Cardiac fibroblast (primary cell): ENCODE results near the gene FREM3.
"Not testable (repeated sequence)": the region's sequence is repeated elsewhere in the genome, so short reads cannot be mapped to it uniquely, and the experiment has no call there.

Experiments
- DNase-seq, 2 donors: peaks; one replicate each; pipeline versions ENCODE4 v3.0.0 to v3.0.0-alpha.2; 2010; ENCODE audit warnings: low read depth in 2 of 2
- H3K4me3 ChIP-seq, 2 donors: replicated peaks in 1 of 2; 1 replicate in 1 of 2; 2 replicates in 1 of 2; pipeline ENCODE4 v1.5.1; 2011; ENCODE audit warnings: low read depth in 2 of 2, low read length in 2 of 2, mild to moderate bottlenecking in 2 of 2, moderate library complexity in 1 of 2
- TF ChIP-seq, protein P1 (sequence below): IDR thresholded peaks from one replicate; pipeline ENCODE4 v1.5.1; 2011; ENCODE audit warnings: low read depth, mild to moderate bottlenecking, low read length, inconsistent platforms

The FREM3 gene

DNA sequence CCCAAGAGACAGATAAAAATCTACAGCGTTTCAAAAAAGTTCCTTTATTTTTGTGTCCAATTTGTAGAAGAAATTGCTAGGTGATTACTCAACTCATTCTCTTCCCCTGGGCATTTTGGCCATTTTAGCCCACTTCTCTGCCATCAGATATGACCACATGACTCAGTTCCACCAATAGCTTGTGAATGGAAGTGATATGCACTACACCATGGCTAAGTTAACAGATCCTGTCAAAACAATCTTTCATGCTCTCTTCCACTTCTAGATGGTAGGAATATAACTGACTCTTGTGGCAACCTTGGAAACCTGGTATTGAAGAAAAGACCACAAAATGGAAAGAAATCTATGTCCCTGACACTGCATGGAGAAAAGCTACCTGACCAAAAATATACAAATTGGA is 26.2 kb upstream of the FREM3 start:
- H3K4me3 ChIP-seq, result no peak overlapping the region
- TF ChIP-seq, protein P1, sequence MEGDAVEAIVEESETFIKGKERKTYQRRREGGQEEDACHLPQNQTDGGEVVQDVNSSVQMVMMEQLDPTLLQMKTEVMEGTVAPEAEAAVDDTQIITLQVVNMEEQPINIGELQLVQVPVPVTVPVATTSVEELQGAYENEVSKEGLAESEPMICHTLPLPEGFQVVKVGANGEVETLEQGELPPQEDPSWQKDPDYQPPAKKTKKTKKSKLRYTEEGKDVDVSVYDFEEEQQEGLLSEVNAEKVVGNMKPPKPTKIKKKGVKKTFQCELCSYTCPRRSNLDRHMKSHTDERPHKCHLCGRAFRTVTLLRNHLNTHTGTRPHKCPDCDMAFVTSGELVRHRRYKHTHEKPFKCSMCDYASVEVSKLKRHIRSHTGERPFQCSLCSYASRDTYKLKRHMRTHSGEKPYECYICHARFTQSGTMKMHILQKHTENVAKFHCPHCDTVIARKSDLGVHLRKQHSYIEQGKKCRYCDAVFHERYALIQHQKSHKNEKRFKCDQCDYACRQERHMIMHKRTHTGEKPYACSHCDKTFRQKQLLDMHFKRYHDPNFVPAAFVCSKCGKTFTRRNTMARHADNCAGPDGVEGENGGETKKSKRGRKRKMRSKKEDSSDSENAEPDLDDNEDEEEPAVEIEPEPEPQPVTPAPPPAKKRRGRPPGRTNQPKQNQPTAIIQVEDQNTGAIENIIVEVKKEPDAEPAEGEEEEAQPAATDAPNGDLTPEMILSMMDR, result no peak
- DNase-seq, result peak in 1 of 2 donors; percentile 37

DNA sequence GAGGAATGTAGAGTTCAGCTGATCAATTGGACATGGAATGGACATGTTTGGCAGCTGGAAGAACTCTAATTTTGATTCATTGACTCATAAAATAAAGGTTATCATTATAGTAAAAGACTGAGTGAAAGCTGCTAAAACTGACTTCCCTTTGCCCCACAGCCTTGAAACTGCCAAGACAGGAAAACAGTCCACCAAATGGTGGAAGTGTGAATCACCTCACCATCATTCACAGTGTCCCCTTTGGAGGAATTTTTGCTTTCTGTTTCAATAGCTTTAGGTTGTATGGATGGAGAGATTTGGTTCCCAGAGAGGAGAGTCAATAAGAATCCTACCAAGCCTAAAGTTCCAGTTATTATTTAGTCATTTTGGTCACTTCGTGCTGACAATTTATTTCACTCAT is 20.8 kb upstream of the FREM3 start:
- no peak overlapping the region for H3K4me3 ChIP-seq
- DNase-seq, result peak in 1 of 2 donors; percentile 39
- TF ChIP-seq, protein P1, result no peak

DNA sequence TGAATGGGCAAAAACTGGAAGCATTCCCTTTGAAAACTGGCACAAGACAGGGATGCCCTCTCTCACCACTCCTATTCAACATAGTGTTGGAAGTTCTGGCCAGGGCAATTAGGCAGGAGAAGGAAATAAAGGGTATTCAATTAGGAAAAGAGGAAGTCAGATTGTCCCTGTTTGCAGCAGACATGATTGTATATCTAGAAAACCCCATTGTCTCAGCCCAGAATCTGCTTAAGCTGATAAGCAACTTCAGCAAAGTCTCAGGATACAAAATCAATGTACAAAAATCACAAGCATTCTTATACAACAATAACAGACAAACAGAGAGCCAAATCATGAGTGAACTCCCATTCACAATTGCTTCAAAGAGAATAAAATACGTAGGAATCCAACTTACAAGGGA is 18.3 kb upstream of the FREM3 start:
- DNase-seq, result not testable (repeated sequence)

DNA sequence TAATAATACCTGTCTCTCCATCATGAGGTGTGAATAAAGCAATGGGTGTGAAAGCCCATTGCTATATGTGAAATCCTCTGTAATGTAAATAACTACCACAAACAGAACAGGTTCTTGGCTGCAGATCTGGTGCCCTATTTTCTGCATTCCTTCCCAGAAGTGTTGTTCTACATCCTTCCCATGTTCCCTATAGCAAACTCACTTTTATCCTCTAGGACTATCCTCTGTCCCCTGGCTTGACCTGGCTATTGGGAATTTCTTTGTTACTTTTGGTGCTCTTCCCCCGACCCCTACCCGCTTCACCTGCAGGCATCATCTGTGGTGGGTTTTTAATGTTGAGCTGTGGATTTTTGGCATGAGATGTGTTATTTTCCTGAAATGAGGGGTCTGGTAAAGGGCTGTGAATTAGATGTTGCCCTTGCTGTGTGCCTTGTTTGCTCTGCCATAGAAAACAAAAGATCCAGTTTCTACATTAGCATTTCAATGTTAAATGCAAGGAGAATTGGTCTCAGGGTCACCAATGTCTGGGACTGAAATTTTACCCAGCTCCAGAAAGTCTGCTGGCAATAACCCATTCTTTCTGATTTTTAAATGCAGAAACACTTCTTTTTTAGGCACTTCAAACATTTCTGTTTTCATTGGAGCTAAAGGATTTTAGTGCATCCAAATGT is 13.6 kb upstream of the FREM3 start:
- no peak overlapping the region for H3K4me3 ChIP-seq
- no peak for DNase-seq
- TF ChIP-seq, protein P1, result no peak

More for the DNA sequence above, 18.3 kb upstream of the FREM3 start:
- not testable (repeated sequence) for H3K4me3 ChIP-seq

DNA sequence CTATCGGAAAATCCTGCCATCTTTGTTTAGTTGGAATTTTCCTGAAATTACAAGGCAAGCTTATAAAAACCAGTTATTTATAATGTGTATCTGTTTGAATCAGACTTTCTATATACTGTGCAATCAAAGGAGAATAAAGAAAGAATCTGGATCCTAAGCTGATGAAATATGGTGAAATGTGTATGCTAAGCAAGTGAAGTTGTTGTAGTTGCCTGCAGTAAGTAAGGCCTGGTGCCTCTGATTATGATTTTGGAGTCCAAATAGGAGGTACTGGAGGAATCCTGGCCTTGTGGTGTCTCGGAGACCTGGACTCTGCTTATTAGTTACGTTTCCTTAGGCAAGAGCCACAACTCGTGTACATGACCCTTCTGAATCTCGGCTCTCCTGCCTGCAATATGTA is 13.1 kb upstream of the FREM3 start:
- no peak overlapping the region for H3K4me3 ChIP-seq
- TF ChIP-seq, protein P1, result no peak
- DNase-seq, result no peak

DNA sequence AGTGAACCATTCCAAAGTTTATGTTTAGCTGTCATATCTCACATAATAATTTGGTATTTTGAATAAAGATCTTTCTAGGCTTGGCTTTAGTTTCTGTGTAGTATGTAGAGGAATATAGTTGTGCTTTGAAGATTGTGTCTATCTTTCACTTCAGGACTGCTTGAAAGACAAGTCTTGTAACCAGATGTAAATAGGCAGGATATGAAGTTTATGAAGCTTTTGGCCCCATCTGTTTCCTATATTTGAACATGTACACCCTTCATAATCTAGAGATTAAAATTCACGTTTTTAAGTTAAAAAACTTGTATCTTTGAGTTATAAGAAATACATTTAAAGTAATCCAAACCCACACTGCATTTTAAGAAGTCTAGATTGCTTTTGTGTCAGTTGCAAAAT is 11.7 kb upstream of the FREM3 start:
- TF ChIP-seq, protein P1, result no peak
- no peak overlapping the region for H3K4me3 ChIP-seq
- DNase-seq, result no peak

DNA sequence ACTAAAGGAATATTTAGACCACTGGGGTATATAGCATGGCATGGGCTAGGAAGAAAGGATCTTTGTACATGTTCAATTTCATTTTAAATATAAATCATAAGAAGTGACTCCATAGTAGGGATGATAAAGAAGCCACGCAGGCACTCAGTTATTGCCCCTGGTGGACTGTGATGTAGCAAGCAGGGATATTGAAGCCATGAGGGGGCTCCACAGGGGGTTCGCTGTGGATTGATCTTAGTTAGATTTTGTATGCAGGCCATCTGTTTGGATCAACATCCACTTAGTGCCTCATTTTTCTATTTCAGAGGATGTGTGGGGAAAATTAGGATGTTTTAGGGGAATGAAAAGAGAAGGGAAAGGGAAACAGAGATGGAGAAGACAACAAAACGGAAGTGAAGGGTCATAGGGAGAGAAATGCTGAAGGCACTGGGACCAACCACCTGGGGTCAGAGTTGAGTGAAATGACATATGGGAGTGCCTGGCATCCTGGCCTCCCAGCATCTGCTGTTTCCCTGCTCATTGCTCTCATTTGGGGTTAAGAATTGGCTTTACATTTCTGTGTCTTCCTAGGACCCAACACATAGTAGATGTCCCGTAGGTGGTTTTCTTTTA is 11.2 kb upstream of the FREM3 start:
- TF ChIP-seq, protein P1, result no peak
- DNase-seq, result no peak
- no peak overlapping the region for H3K4me3 ChIP-seq
